Caki2 (cell line): Measurements from ENCODE around the gene ZC3H18. TPM values are rescaled to one million over a fixed set of nuclear protein-coding genes. Genes with fewer than 3 reads are reported as not detected.
A peak's percentile ranks its signal among the peaks of the same experiment; 100 is the strongest.

Experiments used
- DNase-seq: peaks from one replicate; pipeline ENCODE4 v3.0.0-alpha.2; 2015; ENCODE audit warnings: low read depth
- in situ Hi-C: cut with HindIII; loops from 2 replicates; pipeline ENCODE4 v1.10.0; 2016; ENCODE audit warnings: low sequenced_read_pairs, low pct_unique_long_range_greater_than_20kb, mixed read lengths
- total RNA-seq: library from RNA; depleted of rRNA; stranded (reverse); fragments of >200 nt; shearing (Covaris generic); gene quantifications from 2 replicates; pipeline ENCODE4 v1.2.3, GENCODE V29; 2014; ENCODE audit warnings: low replicate concordance

The ZC3H18 gene
- total RNA-seq, 1 experiment from 2014 or later = 16.9 TPM

DNA sequence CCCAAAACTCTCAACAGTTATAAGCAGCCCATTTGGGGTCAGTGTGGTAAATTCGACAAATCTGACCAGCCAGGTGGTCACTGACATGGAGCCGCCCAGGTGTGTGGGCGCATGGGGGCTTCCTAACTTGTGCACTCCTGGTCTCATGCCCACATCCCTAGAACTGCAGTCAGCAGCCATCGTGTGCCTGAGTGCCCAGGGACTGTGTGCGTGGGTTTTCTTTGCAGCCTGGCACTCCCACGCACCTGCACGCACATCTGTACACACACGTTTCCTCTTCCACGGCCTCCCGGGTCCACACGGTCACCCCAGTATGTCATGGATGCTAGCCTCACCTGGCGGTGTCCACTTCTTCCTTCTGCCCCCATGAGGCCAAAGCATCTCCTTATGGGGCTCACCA is 38.9 kb upstream of the ZC3H18 start:
- DNase-seq = no peak
- in situ Hi-C loops = no loop called here

DNA sequence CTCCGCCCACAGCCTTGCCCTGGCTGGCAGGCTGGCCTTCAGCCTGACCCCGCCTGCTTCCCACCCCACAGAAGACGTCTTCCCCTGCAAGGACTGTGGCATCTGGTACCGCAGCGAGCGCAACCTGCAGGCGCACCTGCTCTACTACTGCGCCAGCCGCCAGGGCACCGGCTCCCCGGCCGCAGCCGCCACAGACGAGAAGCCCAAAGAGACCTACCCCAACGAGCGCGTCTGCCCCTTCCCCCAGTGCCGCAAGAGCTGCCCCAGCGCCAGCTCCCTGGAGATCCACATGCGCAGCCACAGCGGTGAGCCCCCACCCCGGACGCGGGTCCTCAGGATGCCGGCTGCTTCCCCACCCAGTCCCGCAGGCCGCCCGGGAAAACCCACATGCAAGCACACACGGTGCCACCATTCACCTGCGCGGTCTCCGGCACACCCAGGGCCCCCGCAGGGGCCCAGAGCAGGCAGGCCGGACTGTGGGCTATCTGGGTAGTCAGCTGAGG is 38.2 kb upstream of the ZC3H18 start:
- no peak for DNase-seq
- in situ Hi-C loops = no loop called here

DNA sequence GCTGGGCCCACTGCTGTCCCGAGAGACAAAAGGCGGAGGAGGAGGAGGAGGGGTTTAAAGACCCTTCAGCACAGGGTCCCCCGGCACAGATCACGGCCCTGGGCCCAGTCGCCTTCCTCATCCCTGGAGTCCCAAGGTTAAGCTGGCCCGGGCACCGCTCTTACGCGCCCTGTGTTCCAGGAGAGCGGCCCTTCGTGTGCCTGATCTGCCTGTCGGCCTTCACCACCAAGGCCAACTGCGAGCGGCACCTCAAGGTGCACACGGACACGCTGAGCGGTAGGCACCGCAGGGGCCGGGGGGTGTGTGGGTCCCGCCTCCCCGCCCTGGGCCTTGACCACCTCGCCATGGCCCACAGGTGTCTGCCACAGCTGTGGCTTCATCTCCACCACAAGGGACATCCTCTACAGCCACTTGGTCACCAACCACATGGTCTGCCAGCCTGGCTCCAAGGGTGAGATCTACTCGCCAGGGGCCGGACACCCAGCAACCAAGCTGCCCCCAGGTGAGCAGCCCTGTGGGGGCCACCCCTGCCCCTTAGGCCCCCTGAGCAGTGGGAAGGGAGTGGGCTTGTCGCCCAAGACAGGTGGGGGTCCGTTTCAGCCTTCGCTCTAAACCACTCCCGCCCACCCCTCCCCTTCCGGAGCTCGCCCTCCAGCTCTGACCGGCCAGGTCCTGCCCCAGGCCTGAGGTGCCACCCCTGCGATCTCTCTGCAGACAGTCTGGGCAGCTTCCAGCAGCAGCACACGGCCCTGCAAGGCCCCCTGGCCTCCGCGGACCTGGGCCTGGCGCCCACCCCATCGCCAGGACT is 37.6 kb upstream of the ZC3H18 start:
- DNase-seq = no peak
- in situ Hi-C loops = no loop called here

DNA sequence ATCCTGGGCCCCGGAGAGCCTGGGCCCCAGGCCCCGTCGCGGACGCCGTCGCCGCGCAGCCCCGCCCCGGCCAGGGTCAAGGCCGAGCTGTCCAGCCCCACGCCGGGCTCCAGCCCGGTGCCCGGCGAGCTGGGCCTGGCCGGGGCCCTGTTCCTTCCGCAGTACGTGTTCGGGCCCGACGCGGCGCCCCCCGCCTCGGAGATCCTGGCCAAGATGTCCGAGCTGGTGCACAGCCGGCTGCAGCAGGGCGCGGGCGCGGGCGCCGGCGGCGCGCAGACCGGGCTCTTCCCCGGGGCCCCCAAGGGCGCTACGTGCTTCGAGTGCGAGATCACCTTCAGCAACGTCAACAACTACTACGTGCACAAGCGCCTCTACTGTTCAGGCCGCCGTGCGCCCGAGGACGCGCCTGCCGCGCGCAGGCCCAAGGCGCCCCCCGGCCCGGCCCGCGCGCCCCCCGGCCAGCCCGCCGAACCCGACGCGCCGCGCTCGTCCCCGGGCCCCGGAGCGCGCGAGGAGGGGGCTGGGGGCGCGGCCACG is 36.8 kb upstream of the ZC3H18 start:
- in situ Hi-C loops = no loop called here
- DNase-seq = no peak

DNA sequence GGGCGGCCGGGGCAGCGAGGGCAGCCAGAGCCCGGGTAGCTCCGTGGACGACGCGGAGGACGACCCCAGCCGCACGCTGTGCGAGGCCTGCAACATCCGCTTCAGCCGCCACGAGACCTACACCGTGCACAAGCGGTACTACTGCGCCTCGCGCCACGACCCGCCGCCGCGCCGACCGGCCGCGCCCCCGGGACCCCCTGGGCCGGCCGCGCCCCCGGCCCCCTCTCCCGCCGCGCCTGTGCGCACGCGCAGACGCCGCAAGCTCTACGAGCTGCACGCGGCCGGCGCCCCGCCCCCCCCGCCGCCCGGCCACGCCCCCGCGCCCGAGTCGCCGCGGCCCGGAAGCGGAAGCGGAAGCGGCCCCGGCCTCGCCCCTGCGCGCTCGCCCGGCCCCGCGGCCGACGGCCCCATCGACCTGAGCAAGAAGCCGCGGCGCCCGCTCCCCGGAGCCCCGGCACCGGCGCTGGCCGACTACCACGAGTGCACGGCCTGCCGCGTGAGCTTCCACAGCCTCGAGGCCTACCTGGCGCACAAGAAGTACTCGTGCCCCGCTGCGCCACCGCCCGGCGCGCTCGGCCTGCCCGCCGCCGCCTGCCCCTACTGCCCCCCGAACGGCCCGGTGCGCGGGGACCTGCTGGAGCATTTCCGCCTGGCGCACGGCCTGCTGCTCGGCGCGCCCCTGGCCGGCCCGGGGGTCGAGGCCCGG is 36.1 kb upstream of the ZC3H18 start:
- in situ Hi-C loops = no loop called here
- DNase-seq = peak; percentile 63

DNA sequence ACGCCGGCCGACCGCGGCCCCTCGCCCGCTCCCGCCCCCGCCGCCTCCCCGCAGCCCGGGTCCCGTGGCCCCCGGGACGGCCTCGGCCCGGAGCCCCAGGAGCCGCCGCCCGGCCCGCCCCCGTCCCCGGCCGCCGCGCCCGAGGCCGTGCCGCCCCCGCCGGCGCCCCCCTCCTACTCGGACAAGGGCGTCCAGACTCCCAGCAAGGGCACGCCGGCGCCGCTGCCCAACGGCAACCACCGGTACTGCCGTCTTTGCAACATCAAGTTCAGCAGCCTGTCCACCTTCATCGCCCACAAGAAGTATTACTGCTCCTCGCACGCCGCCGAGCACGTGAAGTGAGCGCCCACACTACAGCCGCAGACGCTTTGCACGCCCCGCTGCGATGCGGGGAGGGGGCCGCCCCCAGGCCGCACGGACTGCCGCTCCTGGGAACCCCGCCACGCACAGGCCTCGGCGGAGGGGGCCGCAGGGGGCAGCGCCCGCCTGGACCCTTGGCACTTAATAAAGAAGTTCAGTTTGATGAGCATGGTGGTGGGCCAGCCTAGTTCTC is 35.5 kb upstream of the ZC3H18 start:
- DNase-seq = peak; percentile 21
- in situ Hi-C loops = no loop called here

DNA sequence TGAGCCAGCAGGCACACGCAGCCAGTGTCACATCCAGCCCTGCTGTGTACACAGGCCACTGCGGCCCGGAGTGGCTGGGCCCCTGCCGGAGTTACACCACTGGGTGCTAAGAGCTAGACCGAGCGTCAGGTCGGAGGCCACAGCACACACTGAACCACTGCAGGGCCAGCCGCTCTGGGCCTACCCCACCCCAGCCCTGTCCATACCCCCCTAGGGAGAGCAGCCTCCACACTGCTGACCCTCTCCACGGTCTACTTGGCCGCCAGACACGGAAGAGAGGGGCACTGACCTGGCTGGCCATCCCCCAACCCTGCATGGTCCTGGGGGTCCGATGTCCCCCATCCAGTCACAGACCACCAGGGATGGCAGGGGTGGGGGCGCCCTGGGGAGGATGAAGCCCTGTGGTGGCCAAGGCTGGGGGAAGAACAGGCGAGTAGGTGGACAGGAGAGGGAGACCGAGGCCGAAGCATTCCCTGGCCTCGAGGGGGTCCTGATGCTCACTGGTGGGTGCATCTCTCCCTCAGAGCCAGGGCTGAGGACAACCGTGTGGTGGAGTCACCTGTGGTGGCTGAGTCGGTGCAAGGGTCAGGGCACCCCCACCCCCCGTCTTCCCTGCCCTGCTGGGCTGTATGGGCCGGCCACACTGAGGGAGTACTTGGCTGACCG is 34.9 kb upstream of the ZC3H18 start:
- in situ Hi-C loops = no loop called here
- no peak for DNase-seq

DNA sequence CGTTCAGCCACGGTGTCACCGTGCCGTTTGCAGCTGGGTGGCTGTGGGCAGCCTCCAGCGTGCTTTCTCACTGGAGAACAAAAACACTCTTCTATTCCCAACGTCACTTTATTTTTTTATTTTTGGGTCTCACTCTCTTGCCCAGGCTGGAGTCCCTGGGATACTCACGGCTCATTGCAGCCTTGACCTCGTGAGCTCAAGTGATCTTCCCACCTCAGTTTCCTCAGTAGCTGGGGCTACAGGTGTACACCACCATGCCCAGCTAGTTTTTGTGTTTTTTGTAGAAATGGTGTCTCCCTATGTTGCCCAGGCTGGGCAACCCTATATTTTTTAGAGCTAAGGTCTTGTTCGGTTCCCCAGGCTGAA is 34.4 kb upstream of the ZC3H18 start:
- in situ Hi-C loops = no loop called here
- no peak for DNase-seq

DNA sequence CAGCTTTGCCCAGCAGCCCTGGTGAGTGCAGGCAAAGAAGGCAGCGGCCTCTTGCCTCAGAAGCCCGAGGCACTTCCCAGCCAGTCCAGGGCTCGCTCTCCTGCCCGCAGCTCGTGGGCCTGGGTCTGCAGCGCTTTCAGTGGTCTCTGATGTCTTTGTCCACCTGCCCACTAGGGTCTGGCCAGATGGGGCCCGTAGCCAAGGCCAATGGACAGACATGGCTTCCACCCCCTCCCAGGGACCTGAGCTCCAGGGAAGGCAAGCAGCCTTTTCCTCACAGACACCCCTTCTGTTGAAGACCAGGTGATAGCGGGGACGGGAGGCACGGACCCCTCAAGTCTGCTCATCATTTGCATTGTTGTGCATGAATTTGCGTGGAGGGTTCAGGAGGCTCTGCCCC is 33.7 kb upstream of the ZC3H18 start:
- DNase-seq = no peak
- in situ Hi-C loops = no loop called here

DNA sequence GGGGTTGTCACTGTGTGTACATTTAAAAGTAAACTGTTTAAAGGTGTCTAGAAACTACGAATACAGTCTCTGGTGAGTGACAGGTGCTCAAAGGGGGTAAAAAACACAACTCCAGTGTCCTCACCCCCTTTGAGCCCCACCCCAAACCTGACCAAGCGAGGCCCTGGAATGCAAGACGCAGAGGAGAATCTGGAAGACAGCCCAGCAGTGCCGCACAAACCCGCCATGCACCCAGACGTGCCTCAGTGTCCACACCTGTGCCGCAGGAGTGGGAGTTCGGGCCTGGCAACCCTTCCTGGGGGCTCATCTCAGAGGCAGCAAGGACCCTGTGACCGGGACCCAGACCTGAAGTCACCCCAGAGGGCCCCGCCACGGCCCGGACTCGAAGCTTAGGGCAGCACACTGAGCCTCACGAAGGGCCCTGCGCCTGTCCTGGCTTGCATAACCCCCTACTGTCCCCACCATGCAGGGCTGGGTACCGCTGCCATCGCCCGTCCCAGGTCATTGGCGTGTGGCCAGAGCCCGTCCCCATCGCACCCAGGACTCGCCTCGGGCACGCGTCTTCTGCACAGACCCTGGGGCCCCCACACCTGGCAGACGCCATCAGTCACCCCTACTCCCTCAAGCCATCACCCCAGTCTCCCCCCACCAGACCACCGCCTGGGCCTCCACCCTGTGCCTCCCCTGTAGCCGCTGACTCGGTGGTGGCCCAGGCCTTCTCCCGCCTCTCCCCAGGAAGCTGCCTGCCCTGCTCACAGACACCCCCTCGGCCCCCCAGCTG is 33.0 kb upstream of the ZC3H18 start:
- DNase-seq = no peak
- in situ Hi-C loops = no loop called here

DNA sequence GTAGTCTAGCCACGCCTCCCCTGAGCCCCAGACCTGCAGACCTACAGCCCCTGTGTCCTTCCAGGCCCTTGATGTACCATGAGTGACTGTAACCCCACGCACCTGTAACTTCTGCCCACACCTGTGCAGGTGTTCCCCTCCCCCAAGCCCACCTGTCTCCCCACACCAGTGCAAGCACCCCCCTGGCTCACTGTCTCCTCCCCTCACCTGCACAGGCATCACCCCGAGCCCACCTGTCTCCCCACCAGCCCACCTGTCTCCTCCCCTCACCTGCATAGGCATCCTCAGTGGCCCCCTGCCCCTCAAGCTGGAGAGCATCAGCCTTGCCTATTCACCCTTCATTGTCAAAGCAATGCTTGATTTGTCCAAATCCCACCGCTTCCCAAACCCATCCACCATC is 32.3 kb upstream of the ZC3H18 start:
- in situ Hi-C loops = no loop called here
- no peak for DNase-seq

DNA sequence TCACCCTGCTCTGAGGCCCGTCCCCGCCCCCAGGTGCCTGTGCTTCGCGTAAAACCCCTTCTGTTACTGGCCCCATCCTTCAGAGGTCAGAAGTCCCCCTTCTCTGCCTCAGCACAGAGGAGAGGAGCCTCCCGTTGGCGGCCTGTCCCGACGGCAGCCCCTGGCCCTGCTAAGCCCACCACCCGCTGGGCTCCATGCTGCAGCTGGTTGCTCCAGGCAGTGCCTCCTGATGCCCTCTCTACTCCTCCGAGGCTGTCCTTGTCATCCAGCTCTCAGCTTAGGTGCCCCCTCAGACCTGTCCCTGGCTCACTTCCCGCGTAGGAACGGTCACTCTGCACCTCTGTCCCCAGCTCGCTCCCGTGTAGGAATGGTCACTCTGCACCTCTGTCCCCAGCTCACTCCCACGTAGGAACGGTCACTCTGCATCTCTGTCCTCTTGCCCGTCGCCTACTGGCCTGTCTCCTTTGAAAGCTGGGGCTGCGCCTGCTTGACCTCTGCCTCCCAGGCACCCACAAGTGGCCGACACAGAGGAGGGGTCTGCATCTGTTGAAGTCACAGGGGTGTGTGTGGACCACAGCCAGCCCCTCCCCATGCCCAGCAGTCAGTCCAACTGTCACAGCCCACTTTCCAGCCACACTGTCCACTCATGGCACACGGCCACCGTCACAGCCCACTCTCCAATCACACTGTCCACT is 31.7 kb upstream of the ZC3H18 start:
- no peak for DNase-seq
- in situ Hi-C loops = no loop called here

DNA sequence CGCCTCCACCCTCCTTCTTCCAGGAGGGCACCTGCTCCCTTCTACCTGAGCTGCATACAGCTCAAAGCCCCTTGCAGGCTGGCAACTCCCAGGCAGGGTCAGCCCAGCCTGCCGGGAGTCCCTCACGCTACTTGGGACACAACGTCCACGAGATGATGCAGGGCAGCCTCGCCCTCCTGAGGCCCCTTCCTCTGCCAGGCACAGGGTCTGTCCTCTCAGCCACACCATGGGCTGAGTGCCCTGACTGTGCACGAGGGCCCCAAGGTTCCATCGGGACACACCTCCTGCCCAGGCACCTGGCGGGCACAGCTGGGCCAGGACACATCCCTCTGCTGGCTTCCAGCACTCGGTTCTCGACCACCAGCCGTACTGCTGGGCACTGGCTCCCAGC is 30.9 kb upstream of the ZC3H18 start:
- in situ Hi-C loops = no loop called here
- no peak for DNase-seq

DNA sequence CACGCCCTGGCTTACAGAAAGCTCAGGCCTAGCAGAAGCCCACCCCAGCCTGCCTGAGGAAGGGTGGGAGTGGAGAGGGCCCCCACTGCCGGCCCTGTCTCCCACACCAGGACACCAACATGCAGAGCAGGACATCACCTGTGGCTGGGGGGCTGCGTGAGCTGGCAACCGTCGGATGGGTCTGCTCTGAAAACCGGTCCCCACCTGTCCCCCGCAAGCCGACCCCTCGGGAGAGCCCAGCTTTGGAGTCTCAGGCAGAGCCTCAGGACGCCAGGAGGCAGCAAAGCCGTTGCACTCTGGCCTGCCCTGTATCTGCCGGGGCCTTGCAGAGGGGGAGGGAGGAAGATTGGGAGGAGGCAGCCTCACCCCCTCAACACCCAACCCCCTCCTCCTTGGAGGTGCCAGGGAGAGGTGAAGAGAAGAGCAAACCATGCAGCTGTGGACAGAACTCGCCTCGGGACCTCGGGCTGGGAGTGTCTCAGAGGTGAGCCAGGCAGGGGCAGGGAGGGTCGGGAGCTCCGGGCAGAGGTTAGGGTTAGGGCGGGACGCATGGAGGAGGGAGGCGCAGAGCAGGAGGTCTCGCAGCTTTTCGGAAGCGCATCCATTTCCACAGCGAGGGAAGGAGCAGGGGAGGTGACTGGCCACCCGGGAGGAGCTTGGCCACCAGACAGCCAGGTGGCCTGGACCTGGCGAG is 30.4 kb upstream of the ZC3H18 start:
- no peak for DNase-seq
- in situ Hi-C loops = no loop called here

DNA sequence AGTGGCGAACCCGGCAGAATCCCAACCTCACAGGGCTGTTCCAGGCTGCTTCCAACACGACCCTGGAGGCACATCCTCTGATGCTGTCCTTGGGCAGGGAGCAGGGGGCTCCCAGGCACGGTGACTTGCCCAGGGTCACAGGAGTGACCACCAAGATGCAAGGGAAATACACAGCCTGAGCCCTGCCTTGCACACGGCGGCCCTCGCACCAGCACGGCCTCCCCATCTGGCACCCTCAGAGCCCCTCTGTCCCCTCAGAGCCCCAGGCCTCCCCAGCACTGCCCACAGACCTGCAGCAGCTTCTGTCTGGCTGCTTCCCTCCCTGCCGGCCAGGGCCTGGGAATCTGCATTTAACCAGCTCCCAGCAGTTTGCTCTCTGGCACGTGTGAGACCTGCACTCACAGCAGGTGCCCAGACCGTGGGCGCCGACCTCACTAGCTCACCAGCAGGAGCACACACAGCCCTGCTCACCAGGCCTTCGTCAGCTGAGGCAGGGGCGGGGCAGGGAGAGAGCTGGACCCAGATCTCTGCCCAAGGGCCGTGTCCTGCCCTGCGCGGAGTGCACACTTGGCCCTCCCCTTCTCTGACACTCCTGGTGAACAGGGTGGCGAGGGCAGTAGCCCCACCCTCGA is 29.7 kb upstream of the ZC3H18 start:
- DNase-seq = no peak
- in situ Hi-C loops = no loop called here

DNA sequence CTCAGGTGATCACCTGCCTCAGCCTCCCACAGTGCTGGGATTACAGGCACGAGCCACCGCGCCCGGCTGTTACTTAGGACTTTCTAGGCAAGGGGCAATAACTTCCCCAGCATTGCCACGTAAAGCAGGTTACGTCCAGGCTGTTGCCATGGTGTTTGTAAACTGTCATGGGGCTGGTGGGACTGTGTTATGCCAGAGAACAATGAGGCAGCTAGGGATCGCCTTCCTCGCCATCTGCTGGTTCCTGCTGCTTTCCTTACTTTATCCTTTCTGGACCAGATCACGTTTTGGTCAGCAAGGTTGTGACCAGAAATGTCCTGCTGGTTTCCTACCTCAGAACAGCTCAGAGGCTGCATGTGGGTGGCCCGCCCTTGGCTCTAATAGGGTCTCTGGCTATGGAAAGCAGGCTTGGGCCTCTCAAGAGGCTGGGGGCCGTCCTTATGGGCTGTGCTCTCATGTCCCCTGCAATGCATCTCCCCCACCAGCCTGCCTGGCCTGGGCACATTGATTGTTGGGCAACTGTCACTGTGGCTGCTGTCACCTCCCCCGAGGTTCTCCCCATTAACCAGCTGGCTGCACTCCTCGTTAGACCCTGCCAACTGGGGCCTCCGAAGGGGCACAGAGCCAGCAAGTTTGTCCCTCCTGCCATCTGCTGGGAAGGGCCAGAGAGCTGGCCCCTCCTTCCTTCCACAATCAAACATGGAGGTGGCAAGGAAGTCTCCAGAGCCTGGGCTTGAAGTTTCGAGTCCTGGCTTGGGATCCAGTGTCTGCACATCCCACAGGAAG is 28.2 kb upstream of the ZC3H18 start:
- in situ Hi-C loops = no loop called here
- DNase-seq = no peak
